CD8-positive, alpha-beta memory T cell (primary cell): Measurements from ENCODE around the gene CA5B. TPM values are rescaled to one million over a fixed set of nuclear protein-coding genes. Genes with fewer than 3 reads are reported as not detected.

Experiments used
- CTCF ChIA-PET: fragments of 350-600 bp; sonication (Branson Sonifier 250); formaldehyde crosslinking; loops from one replicate; lab custom pipeline; 2021; ENCODE audit warnings: antibody characterized with exemption; lab: Charles Lee
- POLR2A ChIA-PET: fragments of 350-600 bp; sonication (Branson Sonifier 250); formaldehyde crosslinking; loops from one replicate; lab custom pipeline; 2021; ENCODE audit warnings: antibody characterized with exemption; lab: Charles Lee
- DNase-seq, 5 donors: peaks; one replicate each; pipeline versions ENCODE4 v3.0.0 to v3.0.0-alpha.2; 2020 to 2022; ENCODE audit warnings: mixed read lengths in 1 of 5
- H3K27ac ChIP-seq: one replicate; pipeline ENCODE4 v1.7.0; 2013; ENCODE audit warnings: low read depth, mild to moderate bottlenecking, low read length, moderate library complexity
- H3K27me3 ChIP-seq: 2 replicates; pipeline ENCODE4 v1.7.0; 2013; ENCODE audit warnings: low read length, mild to moderate bottlenecking; ENCODE audit not compliant: insufficient read depth, poor library complexity, severe bottlenecking
- H3K36me3 ChIP-seq: 2 replicates; pipeline ENCODE4 v1.7.0; 2013; ENCODE audit warnings: mild to moderate bottlenecking, low read length, moderate library complexity; ENCODE audit not compliant: insufficient read depth
- H3K4me1 ChIP-seq: 2 replicates; pipeline ENCODE4 v1.7.0; 2013; ENCODE audit warnings: mild to moderate bottlenecking, low read length, moderate library complexity; ENCODE audit not compliant: insufficient read depth
- H3K4me3 ChIP-seq: 2 replicates; pipeline ENCODE4 v1.7.0; 2013; ENCODE audit warnings: mild to moderate bottlenecking, low read length
- H3K9me3 ChIP-seq: 2 replicates; pipeline ENCODE4 v1.7.0; 2013; ENCODE audit warnings: mild to moderate bottlenecking, low read length
- H3K27ac Mint-ChIP-seq, 8 donors: one replicate each; pipeline ENCODE4 v1.8.0; 2020 to 2021; ENCODE audit warnings: mixed read lengths in 8 of 8, mild to moderate bottlenecking in 6 of 8, inconsistent platforms in 3 of 8, moderate library complexity in 3 of 8
- H3K27me3 Mint-ChIP-seq, 2 donors: one replicate each; pipeline ENCODE4 v1.8.0; 2020 to 2021; ENCODE audit warnings: mixed read lengths in 2 of 2, mild to moderate bottlenecking in 1 of 2, moderate library complexity in 1 of 2
- H3K36me3 Mint-ChIP-seq, 3 donors: one replicate each; pipeline ENCODE4 v1.8.0; 2020 to 2021; ENCODE audit warnings: mixed read lengths in 3 of 3, inconsistent platforms in 1 of 3, mild to moderate bottlenecking in 1 of 3
- H3K4me1 Mint-ChIP-seq, 3 donors: one replicate each; pipeline ENCODE4 v1.8.0; 2020 to 2021; ENCODE audit warnings: mixed read lengths in 3 of 3, inconsistent platforms in 1 of 3, mild to moderate bottlenecking in 1 of 3
- H3K4me3 Mint-ChIP-seq, 7 donors: one replicate each; pipeline ENCODE4 v1.8.0; 2020 to 2021; ENCODE audit warnings: mixed read lengths in 7 of 7, mild to moderate bottlenecking in 6 of 7, moderate library complexity in 4 of 7, inconsistent platforms in 2 of 7
- H3K9me3 Mint-ChIP-seq, 5 donors: one replicate each; pipeline ENCODE4 v1.8.0; 2020 to 2022; ENCODE audit warnings: mixed read lengths in 5 of 5, mild to moderate bottlenecking in 3 of 5, moderate library complexity in 2 of 5, inconsistent platforms in 1 of 5
- polyA plus RNA-seq: library from polyadenylated mRNA; unstranded; fragments of 300-500 nt; fragmentation: Illumina TruSeq; gene quantifications from one replicate; pipeline ENCODE4 v1.2.3, GENCODE V29; 2021
- total RNA-seq, 2 experiments: library from RNA; stranded (reverse); gene quantifications; one replicate each; pipeline ENCODE4 v1.2.3, GENCODE V29; 2021

Gene CA5B
- total and polyA plus RNA-seq, 3 experiments from 2014 or later, result 8.8 to 94.6 (median 9.0) TPM

DNA sequence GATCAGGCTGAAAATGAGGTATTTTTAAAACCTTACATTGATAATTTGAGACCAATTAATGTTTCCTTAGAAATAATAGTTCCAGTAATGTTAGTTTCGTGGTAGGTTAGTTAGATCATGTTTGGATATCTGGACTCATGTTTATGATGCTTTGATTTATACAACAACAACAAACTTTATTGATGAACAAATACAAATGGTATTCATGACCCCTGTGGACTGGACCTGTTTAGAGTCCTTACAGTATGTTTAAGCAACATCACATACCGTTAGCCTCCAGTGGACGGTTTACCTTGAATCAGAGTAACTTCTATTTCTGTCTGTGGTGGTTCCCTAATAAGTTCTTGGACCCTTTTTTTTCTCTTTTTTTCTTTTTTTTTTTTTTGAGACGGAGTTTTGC, 70.2 kb downstream of the CA5B start:
- no peak for DNase-seq
- POLR2A ChIA-PET, result no interaction called here
- Mint-ChIP-seq H3K36me3 (peaks cover 16 to 70% (median 34%) of the 10 kb centered on the region in 3 donors), H3K4me1 (peaks cover 4 to 11% (median 6%) of the 10 kb centered on the region in 3 donors), H3K27me3 (no peaks in the 10 kb centered on the region), H3K4me3 (no peak overlapping the region), H3K9me3 (no peaks in the 10 kb centered on the region), H3K27ac (peak overlapping the region in 1 of 8 donors; percentile 21)
- no peak overlapping the region for H3K4me3 ChIP-seq
- H3K36me3 ChIP-seq, result peaks cover 16% of the 10 kb centered on the region
- no peaks in the 10 kb centered on the region for H3K27me3 ChIP-seq
- no peak overlapping the region for H3K27ac ChIP-seq
- no peaks in the 10 kb centered on the region for H3K9me3 ChIP-seq
- no peaks in the 10 kb centered on the region for H3K4me1 ChIP-seq
- CTCF ChIA-PET, result no interaction called here

DNA sequence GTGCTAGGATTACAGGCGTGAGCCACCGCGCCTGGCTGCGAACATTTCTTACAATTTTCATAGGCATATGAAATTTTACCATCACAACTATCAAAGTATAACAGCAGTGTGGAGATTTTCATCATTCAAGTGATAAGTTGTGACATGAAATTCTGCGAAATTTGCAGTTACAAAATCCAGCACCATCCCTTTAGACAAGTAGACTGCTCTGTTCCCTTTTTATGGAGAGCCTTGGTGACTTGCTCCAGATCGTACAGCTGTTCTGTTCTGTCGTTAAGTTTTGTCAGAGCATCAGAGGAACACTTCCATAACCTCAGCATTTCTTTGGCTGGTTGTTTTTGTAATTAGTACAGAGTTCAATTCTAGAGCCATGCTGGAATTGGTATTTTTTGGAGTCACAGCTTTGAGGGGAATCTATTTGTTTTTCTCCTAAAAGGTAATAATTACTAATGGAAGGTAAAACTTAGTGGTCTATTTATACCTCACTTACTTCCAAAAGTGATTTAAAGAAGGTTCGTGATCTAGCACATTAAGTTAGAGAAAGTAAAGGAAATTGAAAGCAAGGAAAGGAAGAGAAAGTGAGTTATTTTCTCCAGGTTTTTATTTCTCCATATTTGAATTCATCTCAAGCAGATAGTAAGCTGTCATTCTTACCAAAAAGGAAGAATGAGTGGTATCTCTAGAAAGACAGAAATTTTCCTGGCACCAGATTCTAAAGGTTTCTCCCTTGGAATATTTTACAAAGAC, 74.3 kb downstream of the CA5B start:
- Mint-ChIP-seq H3K4me3 (no peak overlapping the region), H3K27ac (peak overlapping the region in 1 of 8 donors; percentile 36), H3K36me3 (peaks cover 23 to 67% (median 25%) of the 10 kb centered on the region in 3 donors), H3K27me3 (no peaks in the 10 kb centered on the region), H3K9me3 (no peaks in the 10 kb centered on the region), H3K4me1 (peaks cover 30 to 38% (median 37%) of the 10 kb centered on the region in 3 donors)
- CTCF ChIA-PET, result no interaction called here
- POLR2A ChIA-PET, result no interaction called here
- DNase-seq, result no peak
- H3K4me1 ChIP-seq, result peaks cover 18% of the 10 kb centered on the region
- peaks cover 4% of the 10 kb centered on the region for H3K36me3 ChIP-seq
- no peak overlapping the region for H3K27ac ChIP-seq
- no peaks in the 10 kb centered on the region for H3K9me3 ChIP-seq
- no peak overlapping the region for H3K4me3 ChIP-seq
- H3K27me3 ChIP-seq, result no peaks in the 10 kb centered on the region

DNA sequence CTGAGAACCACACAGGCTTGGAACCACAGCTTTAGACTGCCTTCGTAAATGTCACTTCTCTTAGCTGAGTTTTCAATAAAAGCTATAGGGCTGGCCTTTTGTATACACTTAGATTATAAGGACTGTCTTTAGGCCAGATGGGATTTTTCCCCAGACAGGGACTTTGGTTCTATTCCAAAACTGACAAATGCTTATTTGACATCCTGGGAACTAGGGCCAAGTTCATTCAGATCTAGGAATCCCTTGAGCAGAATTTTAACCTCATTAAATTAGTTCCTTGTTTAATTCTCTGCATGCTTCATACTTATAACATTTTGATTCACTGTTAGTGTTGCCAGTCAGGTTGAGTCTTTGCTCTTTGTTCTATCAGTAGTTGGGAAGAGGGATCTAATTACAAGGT, 75.3 kb downstream of the CA5B start:
- DNase-seq, result no peak
- Mint-ChIP-seq H3K27ac (peak overlapping the region in 1 of 8 donors; percentile 2), H3K4me1 (peaks cover 33 to 41% (median 37%) of the 10 kb centered on the region in 3 donors), H3K9me3 (no peaks in the 10 kb centered on the region), H3K36me3 (peaks cover 27 to 68% (median 27%) of the 10 kb centered on the region in 3 donors), H3K4me3 (no peak overlapping the region), H3K27me3 (no peaks in the 10 kb centered on the region)
- Histone ChIP-seq H3K36me3 (no peaks in the 10 kb centered on the region), H3K27ac (no peak overlapping the region), H3K4me1 (peaks cover 20% of the 10 kb centered on the region), H3K9me3 (no peaks in the 10 kb centered on the region), H3K27me3 (no peaks in the 10 kb centered on the region), H3K4me3 (no peak overlapping the region)
- ChIA-PET CTCF (no interaction called here), POLR2A (no interaction called here)

DNA sequence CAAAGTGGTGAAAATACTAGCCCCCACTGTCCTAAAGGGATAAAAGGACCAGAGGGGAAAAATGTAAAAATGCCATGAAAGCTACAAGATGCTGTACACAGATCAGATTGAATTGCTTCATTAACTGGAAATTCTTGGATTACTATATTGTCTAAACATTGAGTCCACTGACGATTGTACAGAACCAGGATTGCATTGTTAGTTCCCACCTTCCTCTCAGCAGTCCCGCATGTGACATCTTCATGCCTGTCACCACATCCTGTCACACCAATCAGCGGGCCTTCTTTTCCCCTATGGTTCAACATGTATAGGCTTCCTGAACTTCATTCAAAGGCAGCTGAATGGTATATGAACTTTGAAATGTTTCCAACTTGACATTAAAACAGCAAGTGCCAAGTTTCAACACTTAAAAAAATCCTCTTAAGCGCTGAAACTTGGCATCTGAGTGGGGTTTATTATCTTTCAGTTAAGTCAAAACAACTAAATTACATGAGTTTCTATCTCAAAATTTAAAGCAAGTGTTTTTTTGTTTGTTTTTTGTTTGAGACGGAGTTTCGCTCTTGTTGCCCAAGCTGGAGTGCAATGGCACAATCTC, 76.8 kb downstream of the CA5B start:
- no peak overlapping the region for H3K4me3 Mint-ChIP-seq
- Histone ChIP-seq H3K27ac (no peak overlapping the region), H3K36me3 (peaks cover 3% of the 10 kb centered on the region), H3K9me3 (no peaks in the 10 kb centered on the region), H3K4me3 (no peak overlapping the region), H3K4me1 (peaks cover 20% of the 10 kb centered on the region), H3K27me3 (no peaks in the 10 kb centered on the region)
- no peaks in the 10 kb centered on the region for H3K27me3 Mint-ChIP-seq
- no peaks in the 10 kb centered on the region for H3K9me3 Mint-ChIP-seq
- ChIA-PET POLR2A (no interaction called here), CTCF (interaction anchor here (1.0 kb wide), 1 partner anchor 21 kb away, joined by 3 read pairs; no protein-coding TSS in a partner anchor)
- DNase-seq, result no peak
- H3K4me1 Mint-ChIP-seq, result peaks cover 33 to 41% (median 37%) of the 10 kb centered on the region in 3 donors
- H3K27ac Mint-ChIP-seq, result peak overlapping the region in 5 of 8 donors; percentile 28 to 79 (median 45)
- H3K36me3 Mint-ChIP-seq, result peaks cover 20 to 62% (median 22%) of the 10 kb centered on the region in 3 donors

DNA sequence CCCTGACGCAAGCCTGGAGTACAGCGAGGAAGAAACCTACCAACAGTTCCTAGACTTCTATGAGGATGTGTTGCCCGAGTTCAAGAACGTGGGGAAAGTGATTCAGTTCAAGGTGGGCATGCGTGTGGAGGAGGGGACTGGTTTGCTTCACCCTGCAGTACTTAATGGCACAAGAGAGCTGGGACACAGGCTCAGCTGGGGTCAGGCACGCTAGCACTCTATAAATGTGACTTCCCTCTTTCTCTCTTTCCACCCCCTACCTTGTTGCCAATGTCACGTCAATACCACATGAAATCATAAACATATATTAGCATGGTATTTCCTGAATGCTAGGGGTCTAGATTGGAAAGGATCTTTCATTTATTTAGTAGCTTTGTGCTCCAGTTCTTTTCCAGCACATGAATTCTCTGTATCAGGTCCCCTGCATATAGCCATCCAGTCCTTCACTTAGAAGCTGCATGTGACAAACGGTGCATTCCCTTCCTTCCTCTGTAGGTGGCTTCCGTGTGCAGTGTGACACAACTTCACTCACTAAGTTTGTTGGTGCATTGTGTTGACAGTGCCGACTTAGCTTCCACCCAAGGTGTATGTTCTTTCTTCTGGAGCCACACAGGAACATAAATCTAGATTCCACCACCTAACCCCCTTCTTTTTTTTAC, 77.8 kb downstream of the CA5B start:
- DNase-seq, result no peak
- CTCF ChIA-PET, result interaction anchor here (1.0 to 1.1 kb wide), 2 partner anchors 20 to 25 kb away, joined by 3 to 7 read pairs; partner anchors contain the start of gene ZRSR2
- POLR2A ChIA-PET, result interaction anchor here (1.1 kb wide), 1 partner anchor 78 kb away, joined by 4 read pairs; the partner anchor contains the start of gene CA5B
- Histone ChIP-seq H3K9me3 (no peaks in the 10 kb centered on the region), H3K27ac (no peak overlapping the region), H3K27me3 (no peaks in the 10 kb centered on the region), H3K4me3 (no peak overlapping the region), H3K36me3 (peaks cover 13% of the 10 kb centered on the region), H3K4me1 (peaks cover 20% of the 10 kb centered on the region)
- Mint-ChIP-seq H3K4me3 (peak overlapping the region in 5 of 7 donors; percentile 27 to 74 (median 48)), H3K27me3 (no peaks in the 10 kb centered on the region), H3K27ac (peak overlapping the region in 6 of 8 donors; percentile 0 to 88 (median 58)), H3K4me1 (peaks cover 33 to 41% (median 37%) of the 10 kb centered on the region in 3 donors), H3K9me3 (no peaks in the 10 kb centered on the region), H3K36me3 (peaks cover 21 to 64% (median 24%) of the 10 kb centered on the region in 3 donors)

DNA sequence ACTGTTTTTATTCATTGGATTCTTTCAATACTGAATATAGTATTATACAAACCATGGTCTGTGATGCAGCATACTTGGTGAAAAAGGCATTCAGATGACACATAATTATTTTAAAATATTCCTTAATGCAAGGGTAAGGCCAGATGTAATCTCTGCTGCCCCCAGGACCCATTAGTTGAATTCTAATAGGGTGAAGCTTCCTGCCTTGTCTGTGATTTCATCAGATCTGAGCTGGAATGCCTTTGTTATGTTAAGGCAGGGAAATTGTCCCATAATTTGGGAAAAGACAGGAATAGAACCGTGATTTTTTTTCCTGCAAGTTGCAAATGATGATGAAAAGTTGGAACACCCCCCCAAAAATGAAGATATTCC, 78.4 kb downstream of the CA5B start:
- Mint-ChIP-seq H3K27me3 (no peaks in the 10 kb centered on the region), H3K4me3 (peak overlapping the region in 3 of 7 donors; percentile 39 to 75 (median 55)), H3K9me3 (no peaks in the 10 kb centered on the region), H3K27ac (peak overlapping the region in 5 of 8 donors; percentile 67 to 88 (median 76)), H3K36me3 (peaks cover 21 to 66% (median 29%) of the 10 kb centered on the region in 3 donors), H3K4me1 (peaks cover 33 to 41% (median 37%) of the 10 kb centered on the region in 3 donors)
- Histone ChIP-seq H3K27me3 (no peaks in the 10 kb centered on the region), H3K27ac (no peak overlapping the region), H3K36me3 (peaks cover 13% of the 10 kb centered on the region), H3K9me3 (no peaks in the 10 kb centered on the region), H3K4me1 (peaks cover 20% of the 10 kb centered on the region), H3K4me3 (no peak overlapping the region)
- no peak for DNase-seq
- ChIA-PET POLR2A (interaction anchor here (1.1 kb wide), 1 partner anchor 78 kb away, joined by 4 read pairs; the partner anchor contains the start of gene CA5B), CTCF (interaction anchor here (1.1 kb wide), 1 partner anchor 25 kb away, joined by 7 read pairs; the partner anchor contains the start of gene ZRSR2)

DNA sequence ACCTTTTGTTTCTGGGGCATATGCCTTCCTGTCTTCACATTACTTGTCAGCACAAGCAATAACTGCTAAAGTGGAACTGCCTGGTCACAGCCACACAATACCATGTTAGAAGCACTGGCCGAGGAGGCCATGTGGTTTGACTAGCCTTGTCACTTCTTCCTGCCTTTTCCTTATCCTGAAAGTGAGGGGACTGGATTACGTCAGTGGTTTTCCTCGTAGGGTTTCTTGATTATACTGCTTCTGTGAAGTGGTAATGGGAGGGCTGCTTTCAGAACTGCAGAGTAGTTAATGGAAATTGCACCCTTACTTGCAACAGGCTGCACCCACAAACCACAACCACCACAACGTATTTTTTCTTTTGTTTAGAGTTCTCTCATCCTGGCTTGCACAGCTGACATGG, 78.8 kb downstream of the CA5B start:
- Histone ChIP-seq H3K4me3 (no peak overlapping the region), H3K4me1 (peaks cover 20% of the 10 kb centered on the region), H3K27me3 (no peaks in the 10 kb centered on the region), H3K9me3 (no peaks in the 10 kb centered on the region), H3K36me3 (peaks cover 13% of the 10 kb centered on the region), H3K27ac (no peak overlapping the region)
- H3K36me3 Mint-ChIP-seq, result peaks cover 21 to 66% (median 31%) of the 10 kb centered on the region in 3 donors
- peaks cover 33 to 41% (median 37%) of the 10 kb centered on the region in 3 donors for H3K4me1 Mint-ChIP-seq
- H3K27ac Mint-ChIP-seq, result peak overlapping the region; percentile 11 to 92 (median 68)
- DNase-seq, result peak; percentile 3 to 65 (median 57)
- H3K4me3 Mint-ChIP-seq, result peak overlapping the region in 6 of 7 donors; percentile 39 to 78 (median 64)
- ChIA-PET POLR2A (interaction anchor here (1.1 kb wide), 1 partner anchor 79 kb away, joined by 4 read pairs; the partner anchor contains the start of gene CA5B), CTCF (no interaction called here)
- no peaks in the 10 kb centered on the region for H3K9me3 Mint-ChIP-seq
- no peaks in the 10 kb centered on the region for H3K27me3 Mint-ChIP-seq
